Spleen (tissue), 11 donors: Measurements from ENCODE around the gene DUSP28. TPM values are rescaled to one million over a fixed set of nuclear protein-coding genes. Genes with fewer than 3 reads are reported as not detected.

Experiments
- DNase-seq: peaks from one replicate; pipeline ENCODE4 v3.0.0-alpha.2; 2020
- H3K27ac ChIP-seq, 8 donors: fragments of 200-600 bp; sonication (generic) in 7 of 8; 1 replicate in 4 of 8; 2 replicates in 4 of 8; pipeline versions ENCODE4 v1.5.0 to v1.8.0; 2016 to 2021; ENCODE audit warnings: inconsistent platforms in 4 of 8, mild to moderate bottlenecking in 4 of 8, moderate library complexity in 1 of 8
- H3K27me3 ChIP-seq, 7 donors: fragments of 200-600 bp; sonication (generic) in 6 of 7; replicated peaks in 1 of 7; 1 replicate in 4 of 7; 2 replicates in 3 of 7; pipeline versions ENCODE4 v1.5.0 to v1.8.0; 2016 to 2021; ENCODE audit warnings: inconsistent platforms in 3 of 7, mild to moderate bottlenecking in 1 of 7
- H3K36me3 ChIP-seq, 6 donors: fragments of 200-600 bp; sonication (generic) in 5 of 6; 1 replicate in 4 of 6; 2 replicates in 2 of 6; pipeline versions ENCODE4 v1.5.0 to v1.8.0; 2016 to 2021; ENCODE audit warnings: inconsistent platforms in 2 of 6
- H3K4me1 ChIP-seq, 6 donors: fragments of 200-600 bp; sonication (generic) in 5 of 6; 1 replicate in 3 of 6; 2 replicates in 3 of 6; pipeline versions ENCODE4 v1.5.0 to v1.8.0; 2016 to 2021; ENCODE audit warnings: inconsistent platforms in 3 of 6
- H3K4me3 ChIP-seq, 8 donors: fragments of 200-600 bp; sonication (generic) in 7 of 8; 1 replicate in 4 of 8; 2 replicates in 4 of 8; pipeline versions ENCODE4 v1.5.0 to v1.8.0; 2016 to 2021; ENCODE audit warnings: inconsistent platforms in 4 of 8, mild to moderate bottlenecking in 4 of 8, moderate library complexity in 2 of 8
- H3K9me3 ChIP-seq, 8 donors: fragments of 200-600 bp; sonication (generic) in 7 of 8; 1 replicate in 4 of 8; 2 replicates in 4 of 8; pipeline versions ENCODE4 v1.5.0 to v1.8.0; 2016 to 2021; ENCODE audit warnings: inconsistent platforms in 4 of 8
- POLR2A ChIP-seq, 3 donors: fragments of 450-650 bp; IDR thresholded peaks; one replicate each; pipeline ENCODE4 v1.5.1; 2017; ENCODE audit warnings: antibody characterized with exemption in 3 of 3, mild to moderate bottlenecking in 1 of 3
- POLR2AphosphoS5 ChIP-seq, 3 donors: sonication (generic); formaldehyde crosslinking; IDR thresholded peaks; one replicate each; pipeline ENCODE4 v1.5.1; 2017; ENCODE audit warnings: antibody characterized with exemption in 3 of 3
- WGBS, 5 donors: extraction: QIAGEN DNeasy Blood & Tissue Kit in 3 of 5; methylation state at CpG; one replicate each; pipeline versions ENCODE4 v1.1.5 to v1.1.7; 2013 to 2018; 5-methylcytosine and 5-hydroxymethylcytosine counted together
- intact Hi-C: fragments of 100-400 bp; cut with DNase I; formaldehyde crosslinking; loops from one replicate; pipeline ENCODE4 v1.15.0; 2023; ENCODE audit warnings: low total_unique reads
- polyA plus RNA-seq, 3 donors: library from polyadenylated mRNA; stranded (reverse); fragments of 200-250 nt; gene quantifications; one replicate each; pipeline ENCODE4 v1.2.1, GENCODE V29; 2013
- total RNA-seq, 7 donors: library from RNA; depleted of rRNA in 3 of 7; stranded (reverse); fragments of >200 nt in 3 of 7; fragmentation: NEBNext Ultra II Directional in 4 of 7; extraction: Animal tissue kit (Norgen Biotek cat#: 25700) in 4 of 7; gene quantifications; one replicate each; pipeline versions ENCODE4 v1.1.0 to v1.2.1, GENCODE V29; 2016 to 2021
- TF ChIP-seq, protein P1 (sequence below), 11 experiments: fragments of 200-600 bp in 7 of 11; fragments of 450-650 bp in 4 of 11; sonication (generic) in 4 of 11; IDR thresholded peaks in 8 of 11; conservative IDR thresholded peaks in 3 of 11; 1 replicate in 7 of 11; 2 replicates in 4 of 11; pipeline versions ENCODE4 v1.4.0 to v1.8.0; 2016 to 2021; ENCODE audit warnings: antibody characterized with exemption in 11 of 11, inconsistent platforms in 4 of 11, mild to moderate bottlenecking in 1 of 11
- donor health status: healthy with polysubstance abuse.
- donor health status: DM: no; HTN: no; CAD: no; lungs with moderate emphysema.
- donor health status: DM: no; HTN: no; CAD: no.
- donor health status: Bipolar disorder and iron deficiency.
- donor health status: healthy.
- donor health status: DM: no; HTN: no; CAD: no.
- donor health status: DM: yes; HTN: yes; CAD: no.

The DUSP28 gene
- total and polyA plus RNA-seq, 10 donors, result 5.9 to 13.6 (median 7.2) TPM

GRCh38 chr2:240586198-240586918, 26.2 kb downstream of the DUSP28 start, which contains the start of gene CAPN10:
CAPN10 (plus strand) TSS chr2:240586734; CDS start chr2:240586912, 178 bp downstream.
- intact Hi-C loops, result no loop called here
- DNase-seq, result peak; percentile 99
- H3K27me3 ChIP-seq, result no peaks in the 10 kb centered on the region
- H3K9me3 ChIP-seq, result peaks cover 0 to 3% (median under 1%) of the 10 kb centered on the region in 8 donors
- 0 to 1% (median 0%) methylated on average over 30 to 88 of the region's 88 CpGs for WGBS, 5 donors
- peaks cover 28 to 87% (median 58%) of the 10 kb centered on the region in 6 donors for H3K4me1 ChIP-seq
- H3K4me3 ChIP-seq, result peak within 1 kb of the TSS; percentile 89 to 100 (median 96)
- peak within 1 kb of the TSS; percentile 94 to 98 (median 97) for H3K27ac ChIP-seq
- peaks cover 0 to 24% (median 21%) of the 10 kb centered on the region in 6 donors for H3K36me3 ChIP-seq
- TF ChIP-seq, protein P1, sequence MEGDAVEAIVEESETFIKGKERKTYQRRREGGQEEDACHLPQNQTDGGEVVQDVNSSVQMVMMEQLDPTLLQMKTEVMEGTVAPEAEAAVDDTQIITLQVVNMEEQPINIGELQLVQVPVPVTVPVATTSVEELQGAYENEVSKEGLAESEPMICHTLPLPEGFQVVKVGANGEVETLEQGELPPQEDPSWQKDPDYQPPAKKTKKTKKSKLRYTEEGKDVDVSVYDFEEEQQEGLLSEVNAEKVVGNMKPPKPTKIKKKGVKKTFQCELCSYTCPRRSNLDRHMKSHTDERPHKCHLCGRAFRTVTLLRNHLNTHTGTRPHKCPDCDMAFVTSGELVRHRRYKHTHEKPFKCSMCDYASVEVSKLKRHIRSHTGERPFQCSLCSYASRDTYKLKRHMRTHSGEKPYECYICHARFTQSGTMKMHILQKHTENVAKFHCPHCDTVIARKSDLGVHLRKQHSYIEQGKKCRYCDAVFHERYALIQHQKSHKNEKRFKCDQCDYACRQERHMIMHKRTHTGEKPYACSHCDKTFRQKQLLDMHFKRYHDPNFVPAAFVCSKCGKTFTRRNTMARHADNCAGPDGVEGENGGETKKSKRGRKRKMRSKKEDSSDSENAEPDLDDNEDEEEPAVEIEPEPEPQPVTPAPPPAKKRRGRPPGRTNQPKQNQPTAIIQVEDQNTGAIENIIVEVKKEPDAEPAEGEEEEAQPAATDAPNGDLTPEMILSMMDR (IDR thresholded peaks at IDR 0.05 in 8 of 11, conservative IDR thresholded peaks at IDR 0.05 in 3 of 11), result peak in 6 of 11 experiments; percentile 10 to 54 (median 21)
- TF ChIP-seq POLR2AphosphoS5 (IDR thresholded peaks at IDR 0.05), result peak; percentile 96 to 97 (median 96)
- peak in 2 of 3 donors; percentile 44 to 70 for TF ChIP-seq POLR2A (IDR thresholded peaks at IDR 0.05)

- Histone ChIP-seq H3K36me3 (peaks cover 0 to 31% (median 27%) of the 10 kb centered on the region in 6 donors), H3K4me1 (peaks cover 28 to 86% (median 58%) of the 10 kb centered on the region in 6 donors), H3K9me3 (no peaks in the 10 kb centered on the region), H3K27me3 (no peaks in the 10 kb centered on the region), H3K27ac (peak overlapping the region; percentile 94 to 98 (median 97)), H3K4me3 (peak overlapping the region; percentile 89 to 100 (median 96))
- intact Hi-C loops, result no loop called here
- WGBS, 5 donors, result 4 to 39% (median 7%) methylated on average over 8 to 62 of the region's 62 CpGs
- peak; percentile 64 for DNase-seq
- TF ChIP-seq POLR2AphosphoS5 (IDR thresholded peaks at IDR 0.05) (no peak), POLR2A (IDR thresholded peaks at IDR 0.05) (no peak)
- TF ChIP-seq, protein P1 (IDR thresholded peaks at IDR 0.05 in 8 of 11, conservative IDR thresholded peaks at IDR 0.05 in 3 of 11), result no peak
Observed at GRCh38 chr2:240586919-240587800, 27.0 kb downstream of the DUSP28 start.

- no peaks in the 10 kb centered on the region for H3K27me3 ChIP-seq
- peak; percentile 42 for DNase-seq
- H3K4me3 ChIP-seq, result peak overlapping the region in 6 of 8 donors; percentile 2 to 100 (median 96)
- peaks cover 0 to 41% (median 36%) of the 10 kb centered on the region in 6 donors for H3K36me3 ChIP-seq
- intact Hi-C loops, result no loop called here
- no peaks in the 10 kb centered on the region for H3K9me3 ChIP-seq
- H3K4me1 ChIP-seq, result peaks cover 28 to 76% (median 56%) of the 10 kb centered on the region in 6 donors
- 79 to 89% (median 88%) methylated on average over 10 of the region's 10 CpGs for WGBS, 5 donors
- H3K27ac ChIP-seq, result peak overlapping the region in 6 of 8 donors; percentile 26 to 98 (median 80)
- TF ChIP-seq POLR2AphosphoS5 (IDR thresholded peaks at IDR 0.05) (no peak), POLR2A (IDR thresholded peaks at IDR 0.05) (no peak)
- TF ChIP-seq, protein P1 (IDR thresholded peaks at IDR 0.05 in 8 of 11, conservative IDR thresholded peaks at IDR 0.05 in 3 of 11), result no peak
Observed at GRCh38 chr2:240588006-240588655, 28.0 kb downstream of the DUSP28 start.
